ENCODE results near the gene STRN4.
"Not testable (repeated sequence)": the region's sequence is repeated elsewhere in the genome, so short reads cannot be mapped to it uniquely, and the experiment has no call there.

Gene STRN4

DNA sequence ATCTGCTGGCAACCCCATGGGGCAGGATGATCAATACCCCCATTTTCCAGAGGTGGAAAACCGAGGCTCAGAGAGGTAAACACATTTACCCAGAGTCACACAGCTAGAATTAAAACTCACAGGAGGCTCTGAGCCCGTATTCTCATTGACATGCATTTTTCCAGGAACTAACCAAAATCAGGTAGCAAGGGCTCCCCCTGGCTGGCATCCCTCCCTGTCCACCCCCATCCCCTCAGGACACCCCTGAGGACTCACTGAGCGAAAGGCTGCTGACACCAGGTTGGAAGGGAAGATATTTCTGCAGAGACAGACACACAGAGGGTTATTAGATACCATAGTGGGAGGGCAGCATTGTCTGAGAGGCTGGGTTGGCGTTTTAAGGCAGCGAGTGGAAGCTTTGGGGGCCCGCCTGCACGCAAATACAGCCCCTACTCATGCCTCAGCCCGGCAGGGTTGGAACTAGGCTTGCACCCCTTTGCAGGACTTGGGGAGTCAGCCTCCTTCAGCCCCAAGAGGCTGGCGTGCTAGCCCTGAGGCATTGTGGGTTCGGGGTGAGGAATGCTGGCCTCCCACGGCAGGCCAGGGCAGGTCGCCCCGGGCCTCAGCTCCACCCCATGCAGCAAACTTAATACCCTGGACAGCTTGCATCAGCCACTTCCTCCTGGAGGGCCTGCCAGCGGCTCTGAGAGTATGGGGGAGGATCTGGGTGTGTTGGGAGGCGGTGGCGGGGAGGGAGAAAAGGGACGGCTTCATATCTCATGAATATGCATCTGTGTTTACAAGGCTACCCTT is 38.2 kb upstream of the STRN4 start:
- TF ChIP-seq EZH2 (optimal IDR thresholded peaks at IDR 0.05; ENCODE audit: low read depth, low read length) (no peak), EZH2phosphoT487 (IDR thresholded peaks at IDR 0.05; ENCODE audit: low read length) (no peak), CTCF (IDR thresholded peaks at IDR 0.05; ENCODE audit: low read length) (peak; percentile 51)
- Histone ChIP-seq H3K9ac (ENCODE audit: low read length) (peak overlapping the region; percentile 97), H3K4me2 (ENCODE audit: low read depth, low read length) (peak overlapping the region; percentile 87), H2AFZ (ENCODE audit: low read length) (no peak overlapping the region), H4K20me1 (ENCODE audit: insufficient read depth, low read length) (peaks cover 17% of the 10 kb centered on the region), H3K4me3 (ENCODE audit: low read length) (peak overlapping the region; percentile 95), H3F3A (ENCODE audit: insufficient read depth, low read length) (peaks cover 41% of the 10 kb centered on the region), H3K27me3 (replicated peaks; ENCODE audit: insufficient read depth, low read length) (no peaks in the 10 kb centered on the region), H3K4me1 (ENCODE audit: low read length) (peaks cover 11% of the 10 kb centered on the region; the same call in 1 of the 2 replicates), H3K79me2 (ENCODE audit: low read length) (peaks cover 77% of the 10 kb centered on the region), H3K9me2 (replicated peaks; ENCODE audit: insufficient read depth, low read length) (no peaks in the 10 kb centered on the region), H3K27ac (ENCODE audit: low read length) (peak overlapping the region; percentile 89; the same call in 1 of the 2 replicates), H3K36me3 (replicated peaks; ENCODE audit: insufficient read depth, low read length) (peaks cover 20% of the 10 kb centered on the region; the same call in 1 of the 2 replicates), H3K9me3 (replicated peaks; ENCODE audit: insufficient read depth, low read length) (no peaks in the 10 kb centered on the region)
- peak; percentile 87 for DNase-seq

GRCh38 chr19:46783670-46784069 is 37.4 kb upstream of the STRN4 start:
- Histone ChIP-seq H2AFZ (ENCODE audit: low read length) (no peak overlapping the region), H3K4me3 (ENCODE audit: low read length) (peak overlapping the region; percentile 95), H3K36me3 (replicated peaks; ENCODE audit: insufficient read depth, low read length) (peaks cover 23% of the 10 kb centered on the region), H4K20me1 (ENCODE audit: insufficient read depth, low read length) (peaks cover 17% of the 10 kb centered on the region), H3K27me3 (replicated peaks; ENCODE audit: insufficient read depth, low read length) (no peaks in the 10 kb centered on the region), H3K9me2 (replicated peaks; ENCODE audit: insufficient read depth, low read length) (no peaks in the 10 kb centered on the region), H3K27ac (ENCODE audit: low read length) (peak overlapping the region; percentile 89; the same call in 1 of the 2 replicates), H3K9ac (ENCODE audit: low read length) (peak overlapping the region; percentile 97; the same call in 1 of the 2 replicates), H3K4me2 (ENCODE audit: low read depth, low read length) (peak overlapping the region; percentile 87; the same call in 1 of the 2 replicates), H3K79me2 (ENCODE audit: low read length) (peaks cover 82% of the 10 kb centered on the region), H3F3A (ENCODE audit: insufficient read depth, low read length) (peaks cover 41% of the 10 kb centered on the region), H3K9me3 (replicated peaks; ENCODE audit: insufficient read depth, low read length) (no peaks in the 10 kb centered on the region), H3K4me1 (ENCODE audit: low read length) (peaks cover 11% of the 10 kb centered on the region; the same call in 1 of the 2 replicates)
- DNase-seq: no peak
- TF ChIP-seq CTCF (IDR thresholded peaks at IDR 0.05; ENCODE audit: low read length): no peak
- TF ChIP-seq EZH2phosphoT487 (IDR thresholded peaks at IDR 0.05; ENCODE audit: low read length): no peak
- TF ChIP-seq EZH2 (optimal IDR thresholded peaks at IDR 0.05; ENCODE audit: low read depth, low read length): no peak

- H3K79me2 ChIP-seq (ENCODE audit: low read length): peaks cover 74% of the 10 kb centered on the region
- H3K36me3 ChIP-seq (replicated peaks; ENCODE audit: insufficient read depth, low read length): peaks cover 24% of the 10 kb centered on the region
- no peak overlapping the region for H3K4me3 ChIP-seq (ENCODE audit: low read length)
- no peaks in the 10 kb centered on the region for H3K27me3 ChIP-seq (replicated peaks; ENCODE audit: insufficient read depth, low read length)
- H3K9me3 ChIP-seq (replicated peaks; ENCODE audit: insufficient read depth, low read length): no peaks in the 10 kb centered on the region
- no peak overlapping the region for H3K27ac ChIP-seq (ENCODE audit: low read length)
- H3F3A ChIP-seq (ENCODE audit: insufficient read depth, low read length): peaks cover 38% of the 10 kb centered on the region
- H3K9ac ChIP-seq (ENCODE audit: low read length): no peak overlapping the region
- TF ChIP-seq EZH2phosphoT487 (IDR thresholded peaks at IDR 0.05; ENCODE audit: low read length) (no peak), CTCF (IDR thresholded peaks at IDR 0.05; ENCODE audit: low read length) (no peak), EZH2 (optimal IDR thresholded peaks at IDR 0.05; ENCODE audit: low read depth, low read length) (no peak)
- peaks cover 11% of the 10 kb centered on the region; the same call in 1 of the 2 replicates for H3K4me1 ChIP-seq (ENCODE audit: low read length)
- DNase-seq: no peak
- H4K20me1 ChIP-seq (ENCODE audit: insufficient read depth, low read length): peaks cover 17% of the 10 kb centered on the region
- no peaks in the 10 kb centered on the region for H3K9me2 ChIP-seq (replicated peaks; ENCODE audit: insufficient read depth, low read length)
- no peak overlapping the region for H3K4me2 ChIP-seq (ENCODE audit: low read depth, low read length)
- H2AFZ ChIP-seq (ENCODE audit: low read length): no peak overlapping the region
Measured at GRCh38 chr19:46782355-46783019, 36.2 kb upstream of the STRN4 start.

GRCh38 chr19:46777956-46778645 is 31.9 kb upstream of the STRN4 start:
- not testable (repeated sequence) for H3K9me3 ChIP-seq (replicated peaks; ENCODE audit: insufficient read depth, low read length); H3K9ac ChIP-seq (ENCODE audit: low read length); H3K4me1 ChIP-seq (ENCODE audit: low read length); H3K27ac ChIP-seq (ENCODE audit: low read length); H3K4me2 ChIP-seq (ENCODE audit: low read depth, low read length); H3K9me2 ChIP-seq (replicated peaks; ENCODE audit: insufficient read depth, low read length); H2AFZ ChIP-seq (ENCODE audit: low read length); H3K27me3 ChIP-seq (replicated peaks; ENCODE audit: insufficient read depth, low read length); DNase-seq; H3K4me3 ChIP-seq (ENCODE audit: low read length)
- Histone ChIP-seq H4K20me1 (ENCODE audit: insufficient read depth, low read length) (peaks cover 10% of the 10 kb centered on the region), H3K79me2 (ENCODE audit: low read length) (peaks cover 37% of the 10 kb centered on the region), H3K36me3 (replicated peaks; ENCODE audit: insufficient read depth, low read length) (peaks cover 27% of the 10 kb centered on the region), H3F3A (ENCODE audit: insufficient read depth, low read length) (peaks cover 17% of the 10 kb centered on the region)

All from MM.1S (cell line).